B cell (primary cell): ENCODE measurements around the gene AKT3.

ENCODE experiments used
- CTCF ChIP-seq: fragments of 200-600 bp; IDR thresholded peaks from one replicate; pipeline ENCODE4 v1.8.0; 2022; ENCODE audit warnings: antibody characterized with exemption, mild to moderate bottlenecking
- EZH2 ChIP-seq: IDR thresholded peaks from 2 replicates; pipeline ENCODE4 v1.6.1; 2012; ENCODE audit warnings: borderline replicate concordance, low read depth, mild to moderate bottlenecking, moderate library complexity, low read length; ENCODE audit not compliant: insufficient read depth, poor library complexity, severe bottlenecking

- TF ChIP-seq CTCF, result no peak
- TF ChIP-seq EZH2, result no peak
Observed at GRCh38 chr1:243487036-243487648, 362.9 kb downstream of the AKT3 start.
